HepG2 (cell line): Measurements from ENCODE around the gene TAF3. TPM values are rescaled to one million over a fixed set of nuclear protein-coding genes. Genes with fewer than 3 reads are reported as not detected.

ENCODE experiments used
- CBFB ChIP-seq: sonication (generic); formaldehyde crosslinking; IDR thresholded peaks from 2 replicates; pipeline ENCODE4 v1.4.0; 2020; ENCODE audit warnings: missing genetic modification reagents
- NFE2L1 ChIP-seq: sonication (generic); formaldehyde crosslinking; IDR thresholded peaks from 2 replicates; pipeline ENCODE4 v1.4.0; 2020; ENCODE audit warnings: missing genetic modification reagents, mild to moderate bottlenecking, borderline replicate concordance
- RBFOX2 ChIP-seq: fragments of 200-400 bp; formaldehyde crosslinking; IDR thresholded peaks from 2 replicates; pipeline ENCODE4 v1.6.1; 2017; ENCODE audit warnings: low read depth, mild to moderate bottlenecking, low read length
- RERE ChIP-seq: IDR thresholded peaks from 2 replicates; pipeline ENCODE4 v1.6.1; 2016; ENCODE audit warnings: low read depth, missing genetic modification reagents, missing compliant biosample characterization
- REST ChIP-seq, 2 experiments: IDR thresholded peaks; 2 replicates each; pipeline ENCODE4 v1.6.1; 2011 to 2012; ENCODE audit warnings: low read length in 2 of 2, borderline replicate concordance in 1 of 2, low read depth in 1 of 2, mild to moderate bottlenecking in 1 of 2, moderate library complexity in 1 of 2
- SMAD3 ChIP-seq: sonication (generic); formaldehyde crosslinking; IDR thresholded peaks from 2 replicates; pipeline ENCODE4 v1.4.0; 2020; ENCODE audit warnings: missing genetic modification reagents
- SNAI1 ChIP-seq: sonication (generic); formaldehyde crosslinking; IDR thresholded peaks from 2 replicates; pipeline ENCODE4 v1.5.0; 2020; ENCODE audit warnings: mild to moderate bottlenecking, missing genetic modification reagents, borderline replicate concordance
- ZNF12 ChIP-seq: sonication (generic); formaldehyde crosslinking; IDR thresholded peaks from 2 replicates; pipeline ENCODE4 v1.5.0; 2020; ENCODE audit warnings: missing genetic modification reagents
- ZNF326 ChIP-seq: sonication (generic); formaldehyde crosslinking; IDR thresholded peaks from 2 replicates; pipeline ENCODE4 v1.4.0; 2020; ENCODE audit warnings: missing genetic modification reagents, borderline replicate concordance
- ZNF484 ChIP-seq: sonication (generic); formaldehyde crosslinking; IDR thresholded peaks from 2 replicates; pipeline ENCODE4 v1.5.1; 2020; ENCODE audit warnings: mild to moderate bottlenecking, low read depth, missing genetic modification reagents, borderline replicate concordance
- ZNF569 ChIP-seq: sonication (generic); formaldehyde crosslinking; IDR thresholded peaks from 2 replicates; pipeline ENCODE4 v1.5.0; 2020; ENCODE audit warnings: mild to moderate bottlenecking, missing genetic modification reagents, moderate library complexity, borderline replicate concordance
- ZNF749 ChIP-seq: sonication (generic); formaldehyde crosslinking; IDR thresholded peaks from 2 replicates; pipeline ENCODE4 v1.8.0; 2022; ENCODE audit warnings: mild to moderate bottlenecking, missing genetic modification reagents, moderate library complexity, borderline replicate concordance
- ZNF761 ChIP-seq: sonication (generic); formaldehyde crosslinking; conservative IDR thresholded peaks from 2 replicates; pipeline ENCODE4 v1.4.0; 2020; ENCODE audit warnings: mild to moderate bottlenecking, missing genetic modification reagents
- polyA plus RNA-seq, 8 experiments: library from polyadenylated mRNA; depleted of rRNA in 3 of 8; stranded (reverse) in 7 of 8; unstranded in 1 of 8; fragments of >200 nt; fragmentation: Illumina TruSeq in 4 of 8; extraction: Trizol in 4 of 8; gene quantifications; 2 replicates each; pipeline versions ENCODE4 v1.2.1 to v1.2.3, GENCODE V29; 2011 to 2016; ENCODE audit warnings: low read depth in 4 of 8, missing spikeins in 1 of 8, mixed read lengths in 1 of 8; ENCODE audit not compliant: insufficient read depth in 1 of 8
- total RNA-seq, 5 experiments: library from RNA; depleted of rRNA; stranded (reverse); fragments of >200 nt; fragmentation: Illumina TruSeq; extraction: Trizol; gene quantifications; 2 replicates each; pipeline ENCODE4 v1.2.3, GENCODE V29; 2016; ENCODE audit warnings: low read depth in 1 of 5

TAF3 gene
- total and polyA plus RNA-seq, 2 of the 13 experiments (the other 11 are each of a cell fraction or from before 2014, with no cell fraction given) = 1.7 to 2.9 TPM

- TF ChIP-seq RERE (no peak), ZNF326 (CRISPR knock-in tag) (no peak), SNAI1 (CRISPR knock-in tag) (no peak), ZNF749 (CRISPR knock-in tag) (no peak), SMAD3 (CRISPR knock-in tag) (no peak), REST (IDR thresholded peaks at IDR 0.05; ENCODE audit: borderline replicate concordance in 1 of 2, low read depth in 1 of 2, low read length in 2 of 2) (no peak), NFE2L1 (CRISPR knock-in tag) (no peak), ZNF569 (CRISPR knock-in tag) (no peak), CBFB (CRISPR knock-in tag) (no peak), ZNF12 (no peak), RBFOX2 (no peak), ZNF761 (CRISPR knock-in tag) (no peak), ZNF484 (CRISPR knock-in tag) (no peak)
Measured at GRCh38 chr10:7855205-7855604, 36.9 kb downstream of the TAF3 start (continued).
